Mesenchymal stem cell (in vitro differentiated cells and primary cell): ENCODE results near the gene CYP3A4.

Experiments
- DNase-seq: peaks from one replicate; pipeline ENCODE4 v3.0.0-alpha.2; 2013
- H2AFZ ChIP-seq: one replicate; pipeline ENCODE4 v1.6.1; 2013; ENCODE audit warnings: low read depth, mild to moderate bottlenecking, control low read depth, inconsistent platforms, low read length, moderate library complexity
- H2AK5ac ChIP-seq: 2 replicates; pipeline ENCODE4 v1.6.1; 2013; ENCODE audit warnings: low read length, moderate library complexity, mild to moderate bottlenecking, inconsistent platforms; ENCODE audit not compliant: severe bottlenecking
- H2BK120ac ChIP-seq: one replicate; pipeline ENCODE4 v1.6.1; 2013; ENCODE audit warnings: low read depth, mild to moderate bottlenecking, inconsistent platforms, low read length, moderate library complexity
- H2BK12ac ChIP-seq, 2 experiments: one replicate each; pipeline ENCODE4 v1.6.1; 2013; ENCODE audit warnings: inconsistent platforms in 2 of 2, low read length in 2 of 2, mild to moderate bottlenecking in 2 of 2, moderate library complexity in 2 of 2, control low read depth in 1 of 2
- H2BK15ac ChIP-seq: one replicate; pipeline ENCODE4 v1.6.1; 2013; ENCODE audit warnings: mild to moderate bottlenecking, low read depth, inconsistent platforms; ENCODE audit not compliant: poor library complexity, severe bottlenecking
- H2BK5ac ChIP-seq: 2 replicates; pipeline ENCODE4 v1.6.1; 2013; ENCODE audit warnings: low read depth, mild to moderate bottlenecking, low read length, control low read depth, inconsistent platforms; ENCODE audit not compliant: poor library complexity, severe bottlenecking
- H3K14ac ChIP-seq, 2 experiments: one replicate each; pipeline ENCODE4 v1.6.1; 2013; ENCODE audit warnings: inconsistent platforms in 2 of 2, low read length in 2 of 2, control low read depth in 1 of 2, mild to moderate bottlenecking in 1 of 2, moderate library complexity in 1 of 2
- H3K18ac ChIP-seq, 2 experiments: one replicate each; pipeline ENCODE4 v1.6.1; 2013; ENCODE audit warnings: inconsistent platforms in 2 of 2, low read length in 2 of 2, control low read depth in 1 of 2, low read depth in 1 of 2, mild to moderate bottlenecking in 1 of 2
- H3K23ac ChIP-seq, 2 experiments: one replicate each; pipeline ENCODE4 v1.6.1; 2013; ENCODE audit warnings: inconsistent platforms in 2 of 2, low read length in 2 of 2, mild to moderate bottlenecking in 2 of 2, moderate library complexity in 2 of 2, control low read depth in 1 of 2
- H3K27ac ChIP-seq: 2 replicates; pipeline ENCODE4 v1.5.1; 2013; ENCODE audit warnings: mild to moderate bottlenecking, moderate library complexity, low read length, control low read depth, inconsistent platforms; ENCODE audit not compliant: poor library complexity, severe bottlenecking
- H3K27me3 ChIP-seq, 2 experiments: 2 replicates each; pipeline versions ENCODE4 v1.6.1 to v1.7.0; 2013; ENCODE audit warnings: low read length in 2 of 2, mild to moderate bottlenecking in 2 of 2, moderate library complexity in 2 of 2, control low read depth in 1 of 2, inconsistent platforms in 1 of 2; ENCODE audit not compliant: control insufficient read depth in 1 of 2, insufficient read depth in 1 of 2
- H3K36me3 ChIP-seq, 2 experiments: 2 replicates each; pipeline versions ENCODE4 v1.6.1 to v1.7.0; 2013; ENCODE audit warnings: low read length in 2 of 2, control low read depth in 1 of 2, inconsistent platforms in 1 of 2, low read depth in 1 of 2, mild to moderate bottlenecking in 1 of 2; ENCODE audit not compliant: insufficient read depth in 2 of 2, control insufficient read depth in 1 of 2
- H3K4ac ChIP-seq, 2 experiments: one replicate each; pipeline ENCODE4 v1.6.1; 2013; ENCODE audit warnings: inconsistent platforms in 2 of 2, low read length in 2 of 2, mild to moderate bottlenecking in 2 of 2, moderate library complexity in 2 of 2, control low read depth in 1 of 2, low read depth in 1 of 2
- H3K4me1 ChIP-seq: 2 replicates; pipeline ENCODE4 v1.6.1; 2013; ENCODE audit warnings: low read depth, low read length, control low read depth; ENCODE audit not compliant: control insufficient read depth, insufficient read depth
- H3K4me2 ChIP-seq: 2 replicates; pipeline ENCODE4 v1.6.1; 2013; ENCODE audit warnings: low read length, mild to moderate bottlenecking, inconsistent platforms; ENCODE audit not compliant: poor library complexity, severe bottlenecking
- H3K4me3 ChIP-seq, 2 experiments: 2 replicates each; pipeline versions ENCODE4 v1.5.1 to v1.7.0; 2013; ENCODE audit warnings: low read length in 2 of 2, mild to moderate bottlenecking in 2 of 2, control low read depth in 1 of 2, low read depth in 1 of 2; ENCODE audit not compliant: insufficient read depth in 1 of 2
- H3K79me1 ChIP-seq: replicated peaks from 2 replicates; pipeline ENCODE4 v1.6.1; 2013; ENCODE audit warnings: mild to moderate bottlenecking, control low read depth, low read length, inconsistent platforms; ENCODE audit not compliant: poor library complexity, severe bottlenecking
- H3K9ac ChIP-seq: 2 replicates; pipeline ENCODE4 v1.7.0; 2013; ENCODE audit warnings: mild to moderate bottlenecking, low read length, moderate library complexity
- H3K9me3 ChIP-seq: 2 replicates; pipeline ENCODE4 v1.7.0; 2013; ENCODE audit warnings: mild to moderate bottlenecking, low read length; ENCODE audit not compliant: control insufficient read depth
- H4K8ac ChIP-seq: one replicate; pipeline ENCODE4 v1.6.1; 2013; ENCODE audit warnings: inconsistent platforms, mild to moderate bottlenecking, low read length, moderate library complexity
- H4K91ac ChIP-seq: one replicate; pipeline ENCODE4 v1.6.1; 2013; ENCODE audit warnings: mild to moderate bottlenecking, low read length, inconsistent platforms
- WGBS: methylation state at CpG from one replicate; pipeline ENCODE4 v1.1.7; 2013; ENCODE audit warnings: mixed read lengths; 5-methylcytosine and 5-hydroxymethylcytosine counted together

CYP3A4 gene

DNA sequence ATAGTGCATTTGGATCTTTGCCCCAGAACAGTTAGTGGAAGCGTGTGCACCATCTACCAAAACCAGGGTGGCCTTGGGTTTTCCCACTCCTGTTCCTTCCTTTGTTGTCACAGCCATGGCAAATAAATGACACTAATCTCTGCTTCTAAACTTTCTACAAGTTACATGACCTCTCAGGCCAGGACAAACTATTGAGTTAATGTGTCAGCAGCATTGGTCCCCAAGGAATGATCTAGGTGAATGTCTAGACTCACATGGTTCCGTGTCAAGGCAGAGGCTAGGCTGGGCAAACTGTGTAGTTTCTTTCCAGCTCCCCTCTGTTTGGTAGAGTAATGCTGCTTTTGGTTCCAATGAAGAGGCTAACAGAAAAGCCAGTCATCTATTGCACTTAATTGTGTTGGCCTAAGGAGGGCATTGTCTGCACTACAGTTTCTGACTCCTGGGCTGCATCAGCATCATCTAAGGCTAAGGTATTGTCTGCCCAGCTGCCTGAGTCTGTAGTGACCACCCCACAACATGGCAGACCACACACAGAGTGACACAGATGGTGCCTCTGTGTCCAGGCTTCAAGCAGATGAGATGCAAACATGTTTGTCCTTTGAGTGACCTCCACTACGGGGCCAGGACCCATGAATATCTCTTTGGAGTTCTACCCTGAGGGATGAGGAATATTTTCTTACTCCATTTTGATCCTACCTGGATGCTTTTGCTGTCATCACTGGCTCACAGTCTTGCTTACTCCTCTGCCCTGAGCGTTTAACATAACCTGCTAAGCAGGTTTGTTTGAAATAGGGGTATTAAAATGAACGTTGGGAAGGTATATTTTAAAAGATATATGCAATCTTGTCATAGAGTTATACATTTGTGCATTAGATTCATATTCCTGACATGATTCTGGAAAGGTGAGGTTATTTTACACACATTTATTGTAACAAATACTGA, 1.7 kb downstream of the CYP3A4 start:
- Histone ChIP-seq H4K91ac (no peak overlapping the region), H3K4me3 (no peak overlapping the region), H3K27ac (no peak overlapping the region), H2BK12ac (no peak overlapping the region), H2BK5ac (no peak overlapping the region), H3K9ac (no peak overlapping the region), H3K18ac (no peak overlapping the region), H2AFZ (no peak overlapping the region), H4K8ac (no peak overlapping the region), H3K4me2 (no peak overlapping the region), H3K79me1 (no peaks in the 10 kb centered on the region), H2BK15ac (no peak overlapping the region), H3K23ac (no peak overlapping the region), H3K9me3 (no peaks in the 10 kb centered on the region), H2AK5ac (no peak overlapping the region), H3K4ac (no peak overlapping the region), H3K36me3 (no peaks in the 10 kb centered on the region), H2BK120ac (no peak overlapping the region), H3K14ac (no peak overlapping the region), H3K4me1 (no peaks in the 10 kb centered on the region), H3K27me3 (peaks cover 13 to 45% of the 10 kb centered on the region in 2 experiments)
- 69% methylated on average over 3 of the region's 5 CpGs for WGBS
- no peak for DNase-seq

DNA sequence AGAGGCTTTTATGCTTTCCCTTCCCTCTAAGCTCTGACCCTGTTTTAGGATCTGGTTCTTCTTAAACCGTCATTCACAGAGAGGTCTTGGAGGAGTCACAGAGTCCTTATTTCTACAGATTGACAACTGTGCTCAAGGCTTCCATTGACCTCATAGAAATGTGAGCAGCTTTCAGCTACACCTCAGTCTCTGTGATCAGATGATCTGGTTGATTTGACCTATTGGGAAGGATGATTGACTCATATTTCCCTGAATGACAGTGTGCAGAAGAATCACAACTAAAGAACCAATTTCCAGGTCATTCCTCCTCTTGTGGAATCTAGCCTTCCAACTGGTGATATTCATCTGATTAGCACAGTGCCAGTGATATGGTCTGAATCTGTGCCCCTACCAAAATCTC, 3.4 kb downstream of the CYP3A4 start:
- H2AFZ ChIP-seq, result no peak overlapping the region
- 83% methylated on average over 1 of the region's 1 CpG for WGBS
- H3K4me2 ChIP-seq, result no peak overlapping the region
- H3K27me3 ChIP-seq, result peaks cover 13 to 30% of the 10 kb centered on the region in 2 experiments
- H3K27ac ChIP-seq, result no peak overlapping the region
- no peaks in the 10 kb centered on the region for H3K36me3 ChIP-seq
- no peak overlapping the region for H2AK5ac ChIP-seq
- H2BK12ac ChIP-seq, result no peak overlapping the region
- H3K4me3 ChIP-seq, result no peak overlapping the region
- H3K9ac ChIP-seq, result no peak overlapping the region
- DNase-seq, result no peak
- no peaks in the 10 kb centered on the region for H3K9me3 ChIP-seq
- H3K18ac ChIP-seq, result no peak overlapping the region
- H2BK15ac ChIP-seq, result no peak overlapping the region
- no peak overlapping the region for H4K8ac ChIP-seq
- no peaks in the 10 kb centered on the region for H3K79me1 ChIP-seq
- H3K14ac ChIP-seq, result no peak overlapping the region
- H2BK120ac ChIP-seq, result no peak overlapping the region
- no peaks in the 10 kb centered on the region for H3K4me1 ChIP-seq
- no peak overlapping the region for H2BK5ac ChIP-seq
- no peak overlapping the region for H3K23ac ChIP-seq
- H4K91ac ChIP-seq, result no peak overlapping the region
- no peak overlapping the region for H3K4ac ChIP-seq

DNA sequence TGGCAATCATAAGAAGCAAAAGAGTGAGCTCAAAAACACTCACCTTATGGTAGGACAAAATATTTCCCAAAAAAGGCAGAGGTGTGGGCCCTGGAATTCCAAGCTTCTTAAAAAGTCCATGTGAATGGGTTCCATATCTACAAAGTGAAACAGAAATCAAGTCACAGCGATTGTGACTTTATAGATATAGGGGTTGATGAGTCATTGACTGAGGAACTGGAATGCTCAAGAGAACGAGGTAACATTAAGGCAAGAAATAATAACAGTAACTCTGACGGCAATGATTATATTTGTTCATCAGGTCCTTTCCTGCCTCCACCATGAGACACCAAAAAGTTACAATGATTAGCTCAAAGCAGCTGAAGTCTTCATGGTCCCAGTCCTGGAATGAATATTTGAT, 4.0 kb downstream of the CYP3A4 start:
- no peaks in the 10 kb centered on the region for H3K4me1 ChIP-seq
- H3K14ac ChIP-seq, result no peak overlapping the region
- no peak overlapping the region for H4K8ac ChIP-seq
- no peak overlapping the region for H3K23ac ChIP-seq
- peaks cover 13 to 24% of the 10 kb centered on the region in 2 experiments for H3K27me3 ChIP-seq
- H2AK5ac ChIP-seq, result no peak overlapping the region
- H4K91ac ChIP-seq, result no peak overlapping the region
- 89% methylated on average over 3 of the region's 3 CpGs for WGBS
- no peaks in the 10 kb centered on the region for H3K36me3 ChIP-seq
- H2BK12ac ChIP-seq, result no peak overlapping the region
- no peak overlapping the region for H2BK120ac ChIP-seq
- no peak overlapping the region for H2BK5ac ChIP-seq
- no peak overlapping the region for H2AFZ ChIP-seq
- H3K9ac ChIP-seq, result no peak overlapping the region
- no peak overlapping the region for H3K18ac ChIP-seq
- no peaks in the 10 kb centered on the region for H3K79me1 ChIP-seq
- no peak overlapping the region for H3K4ac ChIP-seq
- no peak overlapping the region for H2BK15ac ChIP-seq
- H3K9me3 ChIP-seq, result no peaks in the 10 kb centered on the region
- no peak overlapping the region for H3K4me2 ChIP-seq
- DNase-seq, result no peak
- no peak overlapping the region for H3K4me3 ChIP-seq
- H3K27ac ChIP-seq, result no peak overlapping the region

DNA sequence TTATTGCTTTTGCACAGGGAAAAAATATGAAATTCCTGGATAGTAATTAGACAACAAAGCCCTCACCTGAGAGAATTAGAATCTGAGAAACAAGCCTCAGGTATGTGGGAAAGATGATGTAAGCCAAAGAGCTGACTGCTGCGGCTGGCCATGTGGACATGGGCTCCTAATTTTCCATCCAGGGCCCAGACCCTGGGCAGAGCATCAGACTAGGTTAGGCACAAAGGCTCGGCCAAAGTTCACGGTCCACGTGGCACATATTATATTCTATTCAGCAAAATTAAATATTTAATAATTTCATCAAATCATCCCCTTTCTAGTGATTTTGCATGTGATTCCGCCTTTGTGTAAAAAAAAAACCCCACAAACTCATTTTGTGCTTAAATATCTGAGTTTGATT, 5.1 kb downstream of the CYP3A4 start:
- H2AK5ac ChIP-seq, result no peak overlapping the region
- H2BK120ac ChIP-seq, result no peak overlapping the region
- no peak overlapping the region for H3K4me2 ChIP-seq
- H2BK5ac ChIP-seq, result no peak overlapping the region
- no peak overlapping the region for H2BK15ac ChIP-seq
- H3K4ac ChIP-seq, result no peak overlapping the region
- no peak overlapping the region for H3K18ac ChIP-seq
- H3K23ac ChIP-seq, result no peak overlapping the region
- no peaks in the 10 kb centered on the region for H3K36me3 ChIP-seq
- 80% methylated on average over 5 of the region's 5 CpGs for WGBS
- no peak overlapping the region for H3K9ac ChIP-seq
- no peak overlapping the region for H3K14ac ChIP-seq
- no peak overlapping the region for H3K27ac ChIP-seq
- H2BK12ac ChIP-seq, result no peak overlapping the region
- no peaks in the 10 kb centered on the region for H3K4me1 ChIP-seq
- H4K8ac ChIP-seq, result no peak overlapping the region
- no peaks in the 10 kb centered on the region for H3K79me1 ChIP-seq
- DNase-seq, result no peak
- no peak overlapping the region for H4K91ac ChIP-seq
- peaks cover 7 to 14% of the 10 kb centered on the region in 2 experiments for H3K27me3 ChIP-seq
- no peak overlapping the region for H2AFZ ChIP-seq
- H3K4me3 ChIP-seq, result no peak overlapping the region
- H3K9me3 ChIP-seq, result no peaks in the 10 kb centered on the region
